Small intestine (tissue), 7 donors: ENCODE data around the gene CPVL. TPM values are rescaled to one million over a fixed set of nuclear protein-coding genes. Genes with fewer than 3 reads are reported as not detected.

Source experiments
- DNase-seq, 2 donors: peaks; one replicate each; pipeline versions ENCODE4 v3.0.0 to v3.0.0-alpha.2; 2013
- FAIRE-seq: peaks from 2 replicates; lab custom pipeline; 2012; peaks lifted over from hg19 to GRCh38; lab: Jason Lieb, UNC
- H3K27ac ChIP-seq, 3 donors: one replicate each; pipeline ENCODE4 v1.5.1; 2013; ENCODE audit warnings: low read length in 2 of 3, mild to moderate bottlenecking in 2 of 3, control low read depth in 1 of 3, inconsistent platforms in 1 of 3, low read depth in 1 of 3, moderate library complexity in 1 of 3
- H3K27me3 ChIP-seq, 3 donors: one replicate each; pipeline ENCODE4 v1.6.1; 2013; ENCODE audit warnings: low read length in 3 of 3, inconsistent platforms in 1 of 3; ENCODE audit not compliant: control insufficient read depth in 3 of 3, insufficient read depth in 3 of 3
- H3K36me3 ChIP-seq, 3 donors: one replicate each; pipeline ENCODE4 v1.6.1; 2013; ENCODE audit warnings: low read length in 3 of 3, inconsistent platforms in 1 of 3, low read depth in 1 of 3, mild to moderate bottlenecking in 1 of 3, moderate library complexity in 1 of 3; ENCODE audit not compliant: control insufficient read depth in 3 of 3, insufficient read depth in 2 of 3
- H3K4me1 ChIP-seq, 3 donors: one replicate each; pipeline ENCODE4 v1.6.1; 2013; ENCODE audit warnings: low read length in 2 of 3, inconsistent platforms in 1 of 3, low read depth in 1 of 3, mild to moderate bottlenecking in 1 of 3, moderate library complexity in 1 of 3; ENCODE audit not compliant: control insufficient read depth in 3 of 3, insufficient read depth in 2 of 3
- H3K4me3 ChIP-seq, 3 donors: one replicate each; pipeline ENCODE4 v1.5.1; 2013; ENCODE audit warnings: low read length in 3 of 3, control low read depth in 1 of 3, inconsistent platforms in 1 of 3, low read depth in 1 of 3, mild to moderate bottlenecking in 1 of 3, moderate library complexity in 1 of 3
- H3K9me3 ChIP-seq, 2 donors: one replicate each; pipeline ENCODE4 v1.6.1; 2013; ENCODE audit warnings: low read depth in 1 of 2, low read length in 1 of 2; ENCODE audit not compliant: control insufficient read depth in 2 of 2, insufficient read depth in 1 of 2
- WGBS, 3 donors: extraction: QIAGEN DNeasy Blood & Tissue Kit; methylation state at CpG; one replicate each; pipeline ENCODE4 v1.1.7; 2013; 5-methylcytosine and 5-hydroxymethylcytosine counted together
- polyA plus RNA-seq, 4 donors: library from polyadenylated mRNA; stranded (reverse) in 3 of 4; unstranded in 1 of 4; fragments of 200-250 nt in 3 of 4; fragments of 120-200 nt in 1 of 4; gene quantifications; one replicate each; pipeline versions ENCODE4 v1.2.1 to v1.2.3, GENCODE V29; 2013
- donor health status: healthy with polysubstance abuse.
- donor health status: control.
- donor health status: control.
- donor health status: Bipolar disorder and iron deficiency.
- donor health status: healthy.

CPVL gene
- polyA plus RNA-seq, 4 donors, result 1.8 to 320 (median 11.2) TPM

DNA sequence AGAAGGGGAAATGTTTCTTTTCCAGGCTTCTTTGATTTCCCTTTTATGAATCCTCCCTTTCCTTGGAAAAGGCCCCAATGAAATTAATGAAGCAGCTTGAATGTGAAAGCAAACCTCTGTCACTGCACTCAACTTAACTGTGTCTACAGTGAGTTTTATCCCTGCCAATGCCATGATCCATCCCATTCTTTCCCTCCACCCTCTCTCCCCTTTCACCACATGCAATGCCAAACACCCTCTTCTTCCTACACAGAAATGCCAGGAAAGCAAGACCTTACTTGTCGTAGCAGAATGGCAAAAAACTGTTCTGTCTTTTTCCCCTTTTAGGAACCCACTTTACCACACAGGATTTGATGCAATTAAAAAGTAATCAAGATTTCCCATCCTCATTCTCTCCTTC lies 140.9 kb downstream of the CPVL start:
- FAIRE-seq (no peak), DNase-seq (no peak)
- H3K9me3 ChIP-seq, result peaks cover 0 to 9% of the 10 kb centered on the region in 2 donors
- no peaks in the 10 kb centered on the region for H3K27me3 ChIP-seq
- peaks cover 0 to 3% (median 2%) of the 10 kb centered on the region in 3 donors for H3K4me1 ChIP-seq
- 54 to 91% (median 62%) methylated on average over 1 of the region's 1 CpG for WGBS, 3 donors
- H3K36me3 ChIP-seq, result no peaks in the 10 kb centered on the region
- H3K4me3 ChIP-seq, result no peak overlapping the region
- H3K27ac ChIP-seq, result peak overlapping the region in 1 of 3 donors; percentile 44

DNA sequence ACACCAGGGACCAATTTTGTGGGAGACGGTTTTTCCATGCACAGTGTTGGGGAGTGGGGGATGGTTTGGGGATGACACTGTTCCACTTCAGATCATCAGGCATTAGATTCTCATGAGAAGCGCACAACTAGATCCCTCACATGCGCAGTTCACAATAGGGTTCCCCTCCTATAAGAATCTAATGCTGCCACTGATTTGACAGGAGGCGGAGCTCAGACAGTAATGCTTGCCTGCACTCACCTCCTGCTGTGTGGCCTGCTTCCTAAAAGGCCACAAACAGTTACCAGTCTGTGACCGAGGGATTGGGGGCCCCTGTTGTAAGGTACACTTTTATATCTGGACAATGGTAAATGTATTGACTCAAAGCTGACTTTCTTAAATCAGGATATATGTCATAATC lies 142.6 kb downstream of the CPVL start:
- FAIRE-seq (no peak), DNase-seq (no peak)
- Histone ChIP-seq H3K27me3 (no peaks in the 10 kb centered on the region), H3K36me3 (no peaks in the 10 kb centered on the region), H3K4me1 (peaks cover 0 to 3% (median 2%) of the 10 kb centered on the region in 3 donors), H3K9me3 (peaks cover 0 to 9% of the 10 kb centered on the region in 2 donors), H3K4me3 (no peak overlapping the region), H3K27ac (no peak overlapping the region)
- 91 to 93% (median 92%) methylated on average over 5 of the region's 5 CpGs for WGBS, 3 donors

DNA sequence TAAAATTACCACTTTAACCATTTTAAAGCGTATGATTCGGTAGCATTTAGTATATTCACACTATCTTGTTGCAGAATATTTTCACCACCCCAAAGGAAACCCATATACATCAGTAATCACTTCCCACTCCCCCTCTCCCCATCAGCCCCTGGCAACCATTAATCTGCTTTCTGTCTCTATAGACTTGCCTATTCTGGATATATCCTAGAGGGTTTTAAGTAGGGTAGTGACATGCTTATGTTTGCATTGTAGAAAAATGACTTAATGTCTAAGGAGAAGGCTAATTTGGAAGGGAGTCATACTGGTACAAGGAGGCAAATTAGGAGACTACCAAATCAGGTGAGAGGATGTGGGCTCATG lies 145.6 kb downstream of the CPVL start:
- H3K27ac ChIP-seq, result no peak overlapping the region
- peaks cover 0 to 6% (median 3%) of the 10 kb centered on the region in 3 donors for H3K4me1 ChIP-seq
- FAIRE-seq (no peak), DNase-seq (no peak)
- no peaks in the 10 kb centered on the region for H3K27me3 ChIP-seq
- 96 to 98% (median 98%) methylated on average over 2 of the region's 2 CpGs for WGBS, 3 donors
- no peaks in the 10 kb centered on the region for H3K36me3 ChIP-seq
- no peak overlapping the region for H3K4me3 ChIP-seq
- peaks cover 0 to under 1% of the 10 kb centered on the region in 2 donors for H3K9me3 ChIP-seq

DNA sequence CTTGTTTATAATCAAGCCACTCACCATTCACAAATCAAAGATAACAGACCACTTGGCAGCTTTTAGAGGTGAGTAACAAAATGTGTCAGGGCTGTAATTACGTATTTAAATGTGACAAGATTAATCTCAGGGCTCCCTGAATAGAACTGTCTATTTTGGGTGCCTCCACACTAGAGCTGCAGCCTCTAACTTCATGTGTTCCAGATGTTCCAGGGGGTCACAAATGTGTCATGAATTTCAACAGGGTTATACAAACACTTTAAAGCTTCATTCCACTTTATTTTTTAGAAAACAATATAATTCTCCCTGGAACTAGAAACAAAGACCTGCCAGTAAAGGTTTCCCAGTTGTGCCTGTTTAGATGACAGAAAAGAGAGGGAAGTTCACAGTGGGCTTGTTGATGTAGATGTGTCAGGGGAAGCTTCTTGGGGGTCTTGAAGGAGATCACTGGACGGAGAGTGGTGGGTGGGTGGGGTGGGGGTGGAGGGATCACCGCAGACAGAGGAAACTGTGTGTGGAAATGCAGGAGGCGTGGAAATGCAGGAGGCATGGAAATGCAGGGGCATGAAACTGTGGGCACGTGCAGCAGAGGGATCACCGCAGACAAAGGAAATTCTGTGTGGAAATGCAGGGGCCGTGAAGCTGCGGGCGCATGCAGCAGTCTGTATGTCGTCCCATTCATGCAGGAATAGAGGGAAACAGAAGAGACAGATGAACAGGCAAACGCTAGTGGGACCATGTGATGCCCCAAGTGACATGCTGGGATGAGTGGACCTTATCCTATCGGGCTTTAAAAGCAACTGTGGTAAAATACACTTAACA lies 146.2 kb downstream of the CPVL start:
- Histone ChIP-seq H3K9me3 (no peaks in the 10 kb centered on the region), H3K27me3 (no peaks in the 10 kb centered on the region), H3K27ac (no peak overlapping the region), H3K4me1 (peaks cover 0 to 4% (median 3%) of the 10 kb centered on the region in 3 donors), H3K4me3 (no peak overlapping the region), H3K36me3 (no peaks in the 10 kb centered on the region)
- DNase-seq (no peak), FAIRE-seq (no peak)
- WGBS, 3 donors, result 86 to 94% (median 92%) methylated on average over 12 of the region's 12 CpGs

DNA sequence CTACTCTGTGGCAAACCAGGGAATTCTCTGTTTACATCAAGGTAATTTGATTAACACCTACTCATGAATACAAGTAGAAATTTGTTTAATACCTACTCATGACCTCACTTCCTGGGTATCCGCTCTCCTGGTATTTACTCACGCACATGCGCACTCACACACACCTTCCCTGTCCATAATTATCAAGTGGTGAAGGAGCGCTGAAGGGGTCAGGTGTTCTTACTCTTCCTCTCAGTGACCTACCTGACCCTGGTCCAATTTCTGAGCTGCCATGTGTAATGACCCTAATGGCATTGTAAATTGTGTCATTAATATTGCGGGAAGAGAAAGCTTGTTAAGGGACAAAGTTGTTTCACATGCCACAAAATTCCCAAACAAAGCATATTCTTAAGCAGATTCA lies 146.9 kb downstream of the CPVL start:
- 89 to 98% (median 96%) methylated on average over 5 of the region's 5 CpGs for WGBS, 3 donors
- DNase-seq (no peak), FAIRE-seq (no peak)
- no peak overlapping the region for H3K4me3 ChIP-seq
- H3K9me3 ChIP-seq, result no peaks in the 10 kb centered on the region
- H3K4me1 ChIP-seq, result peaks cover 0 to 4% (median 3%) of the 10 kb centered on the region in 3 donors
- no peak overlapping the region for H3K27ac ChIP-seq
- H3K27me3 ChIP-seq, result no peaks in the 10 kb centered on the region
- H3K36me3 ChIP-seq, result no peaks in the 10 kb centered on the region

DNA sequence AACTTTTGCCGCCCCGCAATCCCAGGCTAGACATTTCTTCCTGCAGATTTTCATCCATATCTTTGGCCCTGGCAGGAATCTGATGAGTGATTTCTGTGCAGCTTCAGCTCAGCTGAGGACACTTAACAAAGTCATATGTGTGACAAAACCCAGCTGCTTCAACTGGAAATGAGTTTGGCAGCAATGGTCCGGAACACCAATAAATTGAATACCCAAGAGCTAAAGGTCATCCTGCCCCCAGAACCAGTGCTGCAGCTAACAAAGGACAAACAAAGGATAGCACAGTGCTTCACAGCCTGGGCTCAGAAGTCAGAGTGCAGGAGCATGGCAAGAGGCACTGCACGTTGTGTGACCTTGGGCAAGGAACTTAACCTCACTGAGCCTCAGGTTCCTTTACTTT lies 148.2 kb downstream of the CPVL start:
- H3K36me3 ChIP-seq, result no peaks in the 10 kb centered on the region
- WGBS, 3 donors, result 52 to 60% (median 60%) methylated on average over 4 of the region's 4 CpGs
- DNase-seq, result no peak
- no peak overlapping the region for H3K27ac ChIP-seq
- H3K4me1 ChIP-seq, result peaks cover 0 to 4% (median 3%) of the 10 kb centered on the region in 3 donors
- no peak for FAIRE-seq
- H3K9me3 ChIP-seq, result no peaks in the 10 kb centered on the region
- H3K27me3 ChIP-seq, result no peaks in the 10 kb centered on the region
- no peak overlapping the region for H3K4me3 ChIP-seq

DNA sequence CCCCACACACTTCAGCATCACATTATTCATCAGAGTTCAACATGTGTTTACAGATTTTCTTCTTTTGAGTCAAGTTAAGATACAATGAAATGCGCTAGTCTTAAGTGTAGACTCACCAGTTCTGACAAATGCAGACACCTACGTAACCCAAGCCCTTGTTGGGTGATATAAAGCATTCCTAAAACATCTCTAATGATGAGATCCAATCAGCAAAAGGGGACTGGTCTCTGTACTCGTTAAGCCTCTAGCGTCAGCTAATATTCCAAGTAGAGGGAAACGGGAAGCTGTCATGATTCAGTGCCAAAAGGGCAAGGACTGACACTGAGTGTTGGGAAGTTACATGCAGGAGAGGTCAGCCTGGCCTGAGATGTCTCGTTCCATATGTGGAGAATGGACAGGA lies 149.5 kb downstream of the CPVL start:
- Histone ChIP-seq H3K36me3 (no peaks in the 10 kb centered on the region), H3K4me1 (peaks cover 0 to 4% (median 3%) of the 10 kb centered on the region in 3 donors), H3K27ac (no peak overlapping the region), H3K27me3 (no peaks in the 10 kb centered on the region), H3K9me3 (no peaks in the 10 kb centered on the region), H3K4me3 (no peak overlapping the region)
- DNase-seq, result no peak
- 76 to 88% (median 83%) methylated on average over 6 of the region's 6 CpGs for WGBS, 3 donors
- no peak for FAIRE-seq

DNA sequence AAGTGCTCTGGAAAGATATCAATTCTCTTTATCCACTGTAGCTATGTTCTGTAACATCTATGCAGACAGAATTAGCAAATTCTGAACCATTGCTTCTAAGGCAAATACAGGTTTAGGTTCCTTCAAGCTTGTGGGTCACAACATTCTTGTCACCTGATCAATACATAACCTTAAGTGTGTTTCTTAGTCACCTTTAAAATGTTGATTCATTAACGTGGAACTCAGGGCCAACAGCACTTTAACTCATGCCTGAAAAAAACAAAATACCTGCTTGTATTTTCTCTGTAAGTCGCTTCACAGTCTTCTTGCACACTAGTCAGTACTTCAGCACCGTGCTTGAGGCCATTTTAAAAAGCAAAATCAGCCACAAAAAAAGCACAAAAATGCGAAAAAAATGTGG lies 153.0 kb downstream of the CPVL start:
- H3K27me3 ChIP-seq, result no peaks in the 10 kb centered on the region
- H3K4me1 ChIP-seq, result peaks cover 0 to 4% (median 3%) of the 10 kb centered on the region in 3 donors
- no peak overlapping the region for H3K27ac ChIP-seq
- H3K9me3 ChIP-seq, result no peaks in the 10 kb centered on the region
- DNase-seq, result no peak
- 76 to 87% (median 84%) methylated on average over 4 of the region's 4 CpGs for WGBS, 3 donors
- no peaks in the 10 kb centered on the region for H3K36me3 ChIP-seq
- no peak for FAIRE-seq
- H3K4me3 ChIP-seq, result no peak overlapping the region
